ENCODE results near the gene DCAKD.
A peak's percentile ranks its signal among the peaks of the same experiment; 100 is the strongest.

Gene DCAKD, protein sequence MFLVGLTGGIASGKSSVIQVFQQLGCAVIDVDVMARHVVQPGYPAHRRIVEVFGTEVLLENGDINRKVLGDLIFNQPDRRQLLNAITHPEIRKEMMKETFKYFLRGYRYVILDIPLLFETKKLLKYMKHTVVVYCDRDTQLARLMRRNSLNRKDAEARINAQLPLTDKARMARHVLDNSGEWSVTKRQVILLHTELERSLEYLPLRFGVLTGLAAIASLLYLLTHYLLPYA

DNA sequence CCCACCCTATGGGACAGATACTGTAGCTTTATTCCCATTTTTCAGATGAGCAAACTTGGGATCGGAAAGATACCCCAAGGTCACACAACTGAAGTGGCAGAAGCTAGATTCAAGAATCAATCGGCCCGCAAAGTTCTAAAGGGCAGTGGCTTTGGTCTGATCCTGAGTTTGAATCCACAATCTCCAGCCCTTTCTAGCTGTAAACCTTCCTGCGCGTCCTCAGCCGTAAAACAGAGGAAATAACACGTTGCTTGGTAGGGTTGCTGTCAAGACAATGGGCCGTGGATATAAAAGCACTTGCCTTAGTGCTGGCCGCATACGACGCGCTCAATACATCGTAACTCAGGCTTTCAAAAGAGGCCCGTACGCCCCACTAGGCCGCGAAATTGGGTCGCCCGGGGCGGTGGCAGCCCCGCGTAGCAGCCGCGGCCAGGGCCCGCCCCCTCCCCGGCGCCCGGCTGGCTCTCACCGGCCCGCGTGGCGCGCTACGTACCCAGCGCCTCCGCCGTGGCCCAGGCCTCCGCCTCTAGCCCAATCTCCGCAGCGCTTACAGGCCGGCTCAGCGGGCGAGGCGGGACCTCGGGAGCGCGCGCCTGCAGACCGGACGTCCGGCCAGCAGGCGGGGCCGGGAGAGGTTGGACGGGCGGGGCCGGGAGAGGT, at the start of gene DCAKD:
DCAKD (minus strand) TSS at position 573 of the 660 bp plus-strand sequence. CDS start 16,747 bp downstream, outside the sequence.
- DNase-seq (ENCODE audit: low read depth in 3 of 3, low spot score in 1 of 3) = peak; percentile 74 to 79 (median 75)

DNA sequence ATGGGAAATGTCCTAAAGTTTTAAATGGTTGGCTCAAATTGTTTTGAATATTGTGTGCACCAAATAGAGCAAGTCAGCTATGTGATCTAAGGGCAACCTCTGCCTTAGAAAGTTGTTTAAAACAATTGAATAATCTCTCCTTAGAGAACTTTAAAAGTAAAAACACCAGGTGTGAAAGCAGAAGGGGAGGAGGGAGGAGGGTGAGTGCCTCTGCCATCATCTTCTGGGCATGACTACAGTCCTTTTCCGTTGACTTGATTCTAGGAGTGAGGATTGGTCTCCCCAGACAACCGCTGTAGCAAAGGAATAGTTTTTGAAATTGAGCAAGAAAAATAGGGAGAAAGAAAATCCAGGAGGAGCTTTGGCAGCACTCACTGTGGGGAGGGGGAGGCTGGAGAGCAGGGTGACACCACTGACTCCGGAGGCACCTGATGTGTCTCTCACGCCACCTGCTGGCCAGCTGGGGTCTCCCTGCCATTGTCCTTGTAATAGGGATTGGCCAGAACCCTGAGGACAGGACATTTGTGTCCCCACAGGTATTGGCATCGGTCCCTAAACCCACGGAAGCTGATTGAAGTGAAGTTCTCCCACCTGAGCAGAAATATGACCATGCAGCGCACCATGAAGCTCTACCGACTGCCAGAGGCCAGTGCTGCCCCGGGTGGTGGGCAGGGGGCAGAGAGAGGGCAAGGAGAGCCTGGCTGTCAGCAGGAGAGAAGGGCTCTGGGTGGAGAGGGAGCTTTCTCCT, 47.6 kb upstream of the DCAKD start:
- peak; percentile 15 to 60 (median 41) for DNase-seq (ENCODE audit: low read depth in 3 of 3, low spot score in 1 of 3)

DNA sequence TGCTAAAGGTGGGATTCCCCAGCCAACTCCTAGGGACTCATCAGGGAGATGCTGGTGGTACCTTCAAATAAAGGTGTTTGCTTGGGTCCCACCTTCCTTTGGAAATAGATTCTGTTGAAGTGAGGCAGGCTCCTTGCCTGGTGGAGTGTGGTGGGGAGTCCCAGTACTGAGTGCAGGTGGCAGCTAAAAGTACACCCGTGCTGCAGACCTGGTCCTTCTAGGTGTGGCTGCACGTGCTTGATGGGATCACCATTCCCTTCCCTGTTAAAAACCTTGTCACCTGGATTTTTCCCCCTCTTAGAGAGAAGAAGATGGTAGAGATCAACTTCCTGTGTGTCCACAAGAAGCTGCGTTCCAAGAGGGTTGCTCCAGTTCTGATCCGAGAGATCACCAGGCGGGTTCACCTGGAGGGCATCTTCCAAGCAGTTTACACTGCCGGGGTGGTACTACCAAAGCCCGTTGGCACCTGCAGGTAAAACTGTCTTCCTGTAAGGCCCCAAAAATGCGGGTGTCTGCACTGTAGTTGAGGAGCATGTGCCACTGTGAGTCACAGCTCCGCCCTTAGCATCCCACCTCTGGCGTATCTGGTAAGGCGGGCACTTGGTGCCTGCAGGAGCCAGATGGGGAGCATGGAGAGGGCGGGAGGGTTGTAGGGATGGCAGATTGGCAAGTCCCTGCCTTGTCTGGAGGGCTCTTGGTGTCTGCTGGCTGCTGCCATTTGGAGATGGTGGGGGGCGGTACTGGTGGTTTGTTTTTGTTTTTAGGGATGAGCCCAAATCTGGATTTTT, 46.8 kb upstream of the DCAKD start:
- no peak for DNase-seq (ENCODE audit: low read depth in 3 of 3, low spot score in 1 of 3)

DNA sequence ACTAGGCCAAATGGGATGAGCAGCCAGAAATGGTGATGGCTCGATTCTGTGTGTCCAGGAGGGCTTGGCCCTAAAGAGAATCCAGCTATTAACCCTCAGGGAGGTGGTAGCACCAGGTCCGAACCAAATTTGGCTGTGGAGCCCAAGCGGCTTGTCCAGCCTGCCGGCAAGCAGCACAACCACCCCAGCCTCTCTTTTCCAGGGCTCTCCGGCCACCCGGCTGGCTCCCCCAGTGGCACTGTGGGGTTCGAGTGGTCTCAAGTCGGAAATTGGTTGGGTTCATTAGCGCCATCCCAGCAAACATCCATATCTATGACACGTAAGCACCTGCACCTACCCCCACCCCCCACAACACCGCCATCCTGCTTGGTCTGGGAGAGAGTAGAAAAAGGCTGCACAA, 45.5 kb upstream of the DCAKD start:
- DNase-seq (ENCODE audit: low read depth in 3 of 3, low spot score in 1 of 3) = no peak

DNA sequence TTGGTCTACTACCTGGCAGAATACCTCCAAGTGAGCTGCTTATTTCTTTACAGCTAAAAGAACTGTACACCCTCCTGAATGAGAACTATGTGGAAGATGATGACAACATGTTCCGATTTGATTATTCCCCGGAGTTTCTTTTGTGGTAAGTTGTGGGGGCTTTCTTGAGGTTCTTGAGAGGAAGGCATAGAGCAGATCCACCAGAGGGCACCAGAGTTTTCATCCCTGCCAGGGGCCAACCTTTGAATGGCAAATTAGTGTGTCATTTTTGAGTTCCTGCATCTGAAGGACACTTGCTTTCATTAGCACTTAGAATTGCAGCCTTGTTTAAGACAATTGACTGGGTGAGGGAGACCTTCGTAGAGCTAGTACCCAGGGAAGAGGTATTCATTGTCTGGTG, 44.7 kb upstream of the DCAKD start:
- no peak for DNase-seq (ENCODE audit: low read depth in 3 of 3, low spot score in 1 of 3)

DNA sequence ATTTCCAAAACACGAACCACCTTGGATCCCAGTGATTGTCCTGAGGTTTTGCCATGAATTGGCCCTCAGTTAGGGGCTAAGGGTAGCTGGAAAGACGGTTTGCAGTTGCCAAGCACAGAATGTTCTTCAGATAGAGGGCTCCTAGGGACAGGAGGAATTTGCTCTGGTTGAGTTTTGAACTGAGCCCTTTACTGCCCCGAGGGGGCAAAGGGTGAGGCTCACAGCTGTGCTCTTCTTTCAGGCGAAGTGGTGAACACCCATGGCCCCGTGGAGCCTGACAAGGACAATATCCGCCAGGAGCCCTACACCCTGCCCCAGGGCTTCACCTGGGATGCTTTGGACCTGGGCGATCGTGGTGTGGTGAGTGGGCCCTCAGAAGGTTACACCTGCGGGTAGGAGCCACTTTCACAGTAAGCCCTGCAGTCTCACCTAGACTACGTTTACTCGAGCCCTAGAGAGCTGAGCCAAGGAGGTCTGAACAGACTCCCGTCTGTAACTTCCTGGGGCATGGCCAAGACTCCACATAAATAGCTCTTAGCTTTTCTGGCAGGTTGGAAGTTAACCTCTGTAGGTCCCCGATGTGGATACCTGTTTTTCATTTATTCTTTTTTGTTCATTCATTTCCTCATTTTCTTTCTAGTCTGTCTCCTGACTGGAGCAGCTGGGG, 42.1 kb upstream of the DCAKD start:
- DNase-seq (ENCODE audit: low read depth in 3 of 3, low spot score in 1 of 3) = no peak

DNA sequence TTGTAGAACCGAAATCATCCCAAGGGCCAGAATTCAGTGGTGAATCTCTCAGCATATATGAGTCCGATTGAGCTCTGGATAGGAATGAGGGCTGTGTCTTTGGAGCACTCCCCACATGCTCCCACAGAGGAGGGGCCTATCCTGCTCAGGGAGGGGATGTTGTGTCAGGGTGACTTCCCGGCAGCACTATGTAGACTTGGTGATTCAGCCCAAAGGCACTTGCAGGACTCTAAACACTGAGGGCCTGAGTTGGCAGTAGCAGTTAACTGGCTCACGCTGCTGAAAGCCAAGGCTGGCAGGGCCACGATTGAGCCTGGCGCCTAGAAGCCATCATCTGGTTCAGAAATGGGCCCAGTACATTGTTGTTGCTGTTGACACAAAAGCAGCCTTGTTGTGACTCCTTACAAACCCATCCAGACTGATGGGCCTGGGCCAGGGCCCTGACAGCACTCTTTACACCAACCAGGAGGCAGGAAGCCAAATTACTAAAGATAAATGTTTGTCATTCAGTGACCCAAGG, 41.5 kb upstream of the DCAKD start:
- no peak for DNase-seq (ENCODE audit: low read depth in 3 of 3, low spot score in 1 of 3)

DNA sequence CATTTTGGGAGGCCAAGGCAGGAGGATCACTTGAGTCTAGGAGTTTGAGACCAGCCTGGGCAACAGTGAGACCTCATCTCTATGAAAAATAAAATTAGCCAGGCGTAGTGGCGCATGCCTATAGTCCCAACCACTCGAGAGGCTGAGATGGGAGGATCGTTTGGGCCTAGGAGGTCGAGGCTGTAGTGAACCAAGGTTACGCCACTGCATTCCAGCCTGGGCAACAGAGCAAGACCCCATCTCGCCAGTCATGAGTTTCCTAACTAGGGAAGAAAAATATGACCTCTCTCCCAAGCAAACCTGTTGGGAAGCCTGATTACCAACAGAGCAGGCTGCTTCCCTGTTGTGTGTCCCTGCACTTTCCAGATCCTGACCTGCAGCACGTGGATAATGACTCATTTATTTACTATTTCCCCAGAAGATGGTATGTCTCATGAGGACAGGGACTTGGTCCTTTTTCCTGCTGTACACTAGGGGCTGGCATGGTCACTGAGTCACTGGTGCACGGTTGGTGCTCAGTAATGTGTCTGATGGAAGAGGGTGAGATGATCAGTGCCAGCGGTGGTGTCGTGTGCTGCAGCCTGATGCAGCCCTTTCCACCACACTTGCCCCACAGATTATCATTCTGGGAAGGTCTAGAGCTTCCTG, 40.5 kb upstream of the DCAKD start:
- DNase-seq (ENCODE audit: low read depth in 3 of 3, low spot score in 1 of 3) = no peak

DNA sequence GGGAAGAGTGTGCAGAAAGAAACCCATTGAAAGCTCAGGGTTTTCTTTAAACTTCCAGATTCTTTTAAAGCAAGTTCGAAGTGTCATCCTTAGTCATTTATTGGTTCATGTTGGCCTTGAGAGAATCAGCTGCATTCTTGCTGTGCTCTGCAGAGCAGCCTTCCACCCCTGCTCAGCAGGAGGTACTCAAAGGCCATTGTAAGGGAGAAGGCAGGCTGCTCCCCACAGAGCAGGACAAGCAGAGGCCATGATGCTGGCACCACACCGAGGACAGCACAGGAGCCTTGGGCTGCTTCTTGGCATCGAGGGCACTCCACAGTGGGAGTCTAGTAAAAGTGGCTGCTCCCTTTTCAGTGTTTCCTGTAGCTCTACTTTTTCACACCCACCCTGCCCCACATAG, 39.3 kb upstream of the DCAKD start:
- no peak for DNase-seq (ENCODE audit: low read depth in 3 of 3, low spot score in 1 of 3)

DNA sequence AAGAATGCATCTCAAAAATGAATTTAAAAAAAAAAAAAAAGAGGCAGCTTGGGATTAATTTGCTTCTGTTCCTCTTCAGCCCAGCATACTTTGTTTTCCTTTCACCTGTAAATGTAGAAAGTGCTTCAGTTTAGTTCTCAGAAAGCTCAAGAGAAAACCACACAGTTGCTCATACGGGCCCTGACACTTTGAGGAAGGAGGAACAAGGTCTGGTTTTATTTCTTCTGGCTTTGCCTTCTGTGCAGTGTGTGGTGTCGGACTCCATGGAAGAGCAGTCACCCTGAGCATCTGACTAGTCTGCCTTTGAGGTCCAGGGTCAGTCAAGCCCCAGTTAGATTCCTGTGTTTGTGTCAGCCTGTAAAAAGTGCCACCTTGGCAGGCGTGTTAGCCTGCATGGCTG, 37.3 kb upstream of the DCAKD start:
- DNase-seq (ENCODE audit: low read depth in 3 of 3, low spot score in 1 of 3) = no peak

DNA sequence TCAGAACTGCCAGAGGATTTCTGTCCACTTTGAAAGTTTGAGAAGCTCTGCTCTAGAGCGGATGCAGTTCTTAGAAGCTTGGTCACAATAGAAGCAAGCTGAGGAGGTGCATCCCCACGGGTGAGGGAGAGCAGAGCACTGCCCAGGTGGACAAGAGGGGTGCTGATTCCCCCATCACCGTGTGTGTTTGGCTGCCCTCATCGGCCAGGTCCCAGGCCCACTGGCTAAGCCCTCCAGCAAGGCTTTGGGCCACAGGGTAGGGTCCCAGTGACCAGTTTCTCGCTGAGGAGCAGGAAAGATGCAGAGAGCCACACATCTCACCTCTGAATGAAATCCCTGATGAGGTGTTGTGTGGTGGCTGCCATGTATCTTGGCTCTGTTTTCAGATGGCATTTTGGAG, 36.5 kb upstream of the DCAKD start:
- no peak for DNase-seq (ENCODE audit: low read depth in 3 of 3, low spot score in 1 of 3)

DNA sequence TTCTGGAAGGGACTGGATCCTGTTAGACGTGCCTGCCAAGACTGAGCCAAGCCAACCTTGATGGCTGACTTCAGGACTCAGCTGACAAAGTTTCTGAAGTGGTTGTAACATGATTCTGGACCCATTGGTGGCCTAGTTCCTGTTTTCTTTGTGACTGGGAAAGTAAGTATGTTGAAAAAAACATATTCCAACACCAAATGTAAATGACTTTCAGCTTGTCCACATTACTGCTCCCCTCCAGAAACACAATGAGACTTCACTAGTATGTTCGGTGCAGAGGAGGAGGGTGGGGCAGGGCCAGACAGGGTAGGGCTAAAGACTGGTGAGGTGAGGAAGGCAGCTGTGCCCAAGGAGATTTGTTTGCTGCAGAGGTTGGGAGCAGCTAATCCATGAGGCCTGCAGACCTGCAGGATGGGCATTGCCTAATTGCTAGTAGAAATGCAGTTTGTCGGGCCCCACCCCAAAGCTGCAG, 36.1 kb upstream of the DCAKD start:
- no peak for DNase-seq (ENCODE audit: low read depth in 3 of 3, low spot score in 1 of 3)

DNA sequence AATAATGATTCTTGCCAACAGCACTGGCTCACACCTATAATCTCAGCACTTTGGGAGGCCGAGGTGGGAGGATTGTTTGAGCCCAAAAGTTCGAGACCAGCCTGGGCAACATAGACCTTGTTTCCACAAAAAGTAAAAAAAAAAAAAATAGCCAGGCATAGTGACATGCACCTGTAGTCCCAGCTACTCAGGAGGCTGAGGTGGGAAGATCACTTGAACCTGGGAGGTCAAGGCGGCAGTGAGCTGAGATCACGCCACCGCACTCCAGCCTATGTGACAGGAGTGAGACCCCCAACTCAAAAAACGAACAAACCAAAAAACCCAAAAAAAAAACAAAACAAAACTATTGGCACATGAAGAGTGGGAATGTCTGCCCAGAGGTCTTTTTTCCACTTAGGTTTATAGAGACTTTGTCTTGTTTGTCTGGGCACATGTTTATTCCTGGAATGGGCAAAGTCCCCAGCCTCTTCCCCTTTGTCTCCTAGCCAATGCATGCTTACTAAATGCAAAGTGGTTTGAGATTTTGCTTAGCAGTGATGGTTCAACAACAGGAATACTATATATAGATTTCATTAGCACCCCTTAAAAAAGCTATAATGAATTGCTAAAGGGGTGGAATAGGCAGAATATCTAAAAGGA, 35.6 kb upstream of the DCAKD start:
- DNase-seq (ENCODE audit: low read depth in 3 of 3, low spot score in 1 of 3) = no peak

DNA sequence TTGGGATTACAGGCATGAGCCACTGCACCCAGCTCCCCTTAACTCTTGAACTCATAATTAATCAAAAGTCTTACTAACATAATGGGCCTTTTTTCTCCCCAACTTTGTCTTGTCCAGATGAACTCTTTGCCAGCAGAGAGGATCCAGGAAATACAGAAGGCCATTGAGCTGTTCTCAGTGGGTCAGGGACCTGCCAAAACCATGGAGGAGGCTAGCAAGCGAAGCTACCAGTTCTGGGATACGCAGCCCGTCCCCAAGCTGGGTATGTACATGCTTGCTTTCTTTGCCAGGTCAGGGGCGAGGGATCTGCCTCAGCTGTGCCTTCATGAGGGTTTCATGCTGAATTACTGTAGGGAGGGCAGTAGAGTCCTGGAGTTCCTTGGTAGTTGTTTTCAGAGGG, 35.0 kb upstream of the DCAKD start:
- no peak for DNase-seq (ENCODE audit: low read depth in 3 of 3, low spot score in 1 of 3)

DNA sequence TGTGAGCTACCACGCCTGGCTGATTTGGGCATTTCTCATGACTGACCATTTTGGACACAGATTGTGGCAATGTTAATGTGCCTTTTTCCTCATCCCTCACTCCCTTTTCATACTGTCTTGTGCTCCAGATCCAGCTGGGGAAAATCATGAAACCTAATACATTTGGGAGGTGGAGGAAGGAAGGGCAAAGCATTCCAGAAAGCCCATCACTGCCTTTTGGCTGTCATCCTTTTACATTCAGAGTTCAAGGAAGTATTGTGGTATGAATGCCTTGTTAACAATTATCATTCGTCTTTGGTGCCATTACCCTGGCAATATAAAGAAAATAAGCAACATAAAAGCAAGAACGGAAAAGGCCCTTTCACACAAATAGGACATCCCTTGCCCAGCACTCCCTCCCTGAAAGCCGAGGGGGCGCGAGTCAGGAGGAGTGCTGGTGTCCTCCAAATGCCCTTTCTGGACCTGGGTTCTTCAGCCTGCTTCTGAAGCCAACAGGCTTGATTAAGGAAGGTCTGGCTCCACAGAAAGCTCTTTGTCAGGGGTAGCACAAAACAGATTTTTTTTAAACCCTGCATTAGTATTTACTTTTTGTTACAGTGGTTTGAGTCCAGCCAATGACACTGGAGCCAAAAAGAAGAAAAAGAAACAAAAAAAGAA, 29.7 kb upstream of the DCAKD start:
- no peak for DNase-seq (ENCODE audit: low read depth in 3 of 3, low spot score in 1 of 3)

DNA sequence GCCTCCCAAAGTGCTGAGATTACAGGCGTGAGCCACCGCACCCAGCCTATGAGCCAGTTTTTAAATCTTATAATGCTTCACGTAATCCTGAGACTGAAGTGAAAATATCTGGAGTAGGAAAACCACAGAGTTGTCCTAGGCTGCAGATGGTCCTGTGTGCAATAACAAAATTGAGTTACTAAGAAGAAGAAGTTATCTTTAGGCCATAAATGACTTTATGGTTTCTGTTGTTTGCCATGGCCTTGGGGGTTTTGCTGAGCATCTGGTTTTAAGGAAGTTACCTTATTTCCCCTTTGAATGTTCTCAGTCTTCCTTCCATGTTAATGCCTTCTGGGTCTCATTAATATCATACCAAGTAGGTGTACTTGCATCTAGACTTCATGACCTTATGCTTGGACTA, 26.2 kb upstream of the DCAKD start:
- no peak for DNase-seq (ENCODE audit: low read depth in 3 of 3, low spot score in 1 of 3)

DNA sequence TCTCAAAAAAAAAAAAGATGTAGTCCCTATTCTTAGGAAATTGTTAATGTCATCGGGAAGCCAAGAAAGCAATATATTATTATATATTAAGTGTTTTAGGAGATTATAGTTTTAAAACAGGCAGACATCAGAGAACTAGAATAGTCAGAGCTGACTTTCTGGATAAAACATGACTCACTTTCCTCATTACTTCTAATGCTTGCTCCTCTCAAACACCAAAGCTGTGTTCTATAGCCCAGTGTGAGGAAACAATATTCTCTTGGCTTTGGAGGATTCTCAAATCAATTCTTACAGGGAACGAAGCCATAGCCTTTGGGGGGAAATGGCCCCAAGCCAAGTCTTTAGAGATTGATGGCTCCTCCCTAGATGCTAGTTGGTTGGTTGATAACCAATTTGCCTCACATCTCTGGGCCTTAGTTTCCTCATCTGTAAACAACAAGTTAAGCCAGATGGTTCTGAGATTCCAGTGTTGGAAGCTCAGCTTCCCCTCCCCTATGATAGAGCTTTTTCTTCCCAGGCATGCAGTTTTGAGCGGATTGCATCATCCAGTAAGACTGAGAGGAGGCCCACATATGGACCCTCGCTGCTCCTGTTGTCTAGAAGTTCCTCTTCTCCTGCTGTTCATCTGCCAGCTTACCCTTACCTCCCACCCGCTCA, 22.1 kb upstream of the DCAKD start:
- no peak for DNase-seq (ENCODE audit: low read depth in 3 of 3, low spot score in 1 of 3)

DNA sequence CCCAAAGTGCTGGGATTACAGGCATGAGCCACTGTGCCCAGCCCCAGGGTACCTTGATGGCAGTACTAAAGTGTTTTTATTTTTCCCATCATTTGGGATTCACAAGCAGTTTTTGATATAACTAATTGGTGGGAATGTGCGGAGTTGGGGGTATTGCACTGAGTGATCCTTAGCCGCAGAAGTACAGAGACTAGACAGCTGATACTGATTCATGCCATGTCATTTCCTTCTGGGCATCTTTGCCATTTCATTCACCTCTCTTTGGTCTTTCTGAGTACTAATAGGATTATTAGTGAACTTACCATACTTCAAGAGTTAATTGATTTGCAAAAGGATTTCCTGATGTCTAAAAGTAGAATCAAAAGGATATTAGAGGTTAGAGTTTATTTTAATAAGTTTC, 19.4 kb upstream of the DCAKD start:
- DNase-seq (ENCODE audit: low read depth in 3 of 3, low spot score in 1 of 3) = no peak

DNA sequence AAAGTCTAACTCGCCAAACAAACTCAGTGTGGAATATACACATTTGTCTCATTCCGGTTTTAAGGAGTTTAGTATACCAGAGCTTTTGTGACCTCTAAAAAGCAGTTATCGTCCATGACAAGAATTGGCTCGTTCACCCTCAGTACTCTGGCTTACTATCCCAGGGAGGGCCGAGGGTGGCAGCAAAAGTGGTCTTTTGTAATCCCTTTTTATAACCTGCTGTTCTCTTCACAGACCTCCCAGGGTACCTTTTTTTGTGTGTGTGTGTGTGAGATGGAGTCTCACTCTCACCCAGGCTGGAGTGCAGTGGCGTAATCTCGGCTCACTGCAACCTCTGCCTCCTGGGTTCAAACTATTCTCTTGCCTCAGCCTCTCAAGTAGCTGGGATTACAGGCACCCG, 18.6 kb upstream of the DCAKD start:
- DNase-seq (ENCODE audit: low read depth in 3 of 3, low spot score in 1 of 3) = no peak
